ENCODE measurements around the gene RBPJ.
A peak's percentile ranks its signal among the peaks of the same experiment; 100 is the strongest.

Gene RBPJ

GRCh38 chr4:26424153-26424552 is 103.3 kb downstream of the RBPJ start:
- no peak for DNase-seq

GRCh38 chr4:26424838-26425237 is 104.0 kb downstream of the RBPJ start:
- no peak for DNase-seq

GRCh38 chr4:26425953-26426352 is 105.1 kb downstream of the RBPJ start:
- DNase-seq: no peak

GRCh38 chr4:26426892-26427291 is 106.1 kb downstream of the RBPJ start:
- no peak for DNase-seq

- DNase-seq: no peak
Measured at GRCh38 chr4:26429910-26430309, 109.1 kb downstream of the RBPJ start.

GRCh38 chr4:26431461-26432180 is 110.8 kb downstream of the RBPJ start:
- no peak for DNase-seq

GRCh38 chr4:26432419-26432818 is 111.6 kb downstream of the RBPJ start:
- DNase-seq: no peak

- DNase-seq: no peak
Measured at GRCh38 chr4:26433556-26433955, 112.7 kb downstream of the RBPJ start.

- no peak for DNase-seq
Measured at GRCh38 chr4:26434030-26434639, 113.3 kb downstream of the RBPJ start.

GRCh38 chr4:26441102-26441501 is 120.3 kb downstream of the RBPJ start:
- peak; percentile 39 for DNase-seq

- DNase-seq: no peak
Measured at GRCh38 chr4:26441771-26442170, 121.0 kb downstream of the RBPJ start.

- no peak for DNase-seq
Measured at GRCh38 chr4:26447378-26447777, 126.6 kb downstream of the RBPJ start.

- no peak for DNase-seq
Measured at GRCh38 chr4:26450418-26450817, 129.6 kb downstream of the RBPJ start.

GRCh38 chr4:26451597-26451996 is 130.8 kb downstream of the RBPJ start:
- DNase-seq: no peak

GRCh38 chr4:26452565-26453531 is 132.0 kb downstream of the RBPJ start:
- DNase-seq: no peak

- DNase-seq: no peak
Measured at GRCh38 chr4:26454961-26455360, 134.1 kb downstream of the RBPJ start.

GRCh38 chr4:26455571-26455970 is 134.8 kb downstream of the RBPJ start:
- no peak for DNase-seq

GRCh38 chr4:26457412-26457811 is 136.6 kb downstream of the RBPJ start:
- no peak for DNase-seq

- peak; percentile 65 for DNase-seq
Measured at GRCh38 chr4:26458157-26458561, 137.3 kb downstream of the RBPJ start.

- DNase-seq: peak; percentile 66
Measured at GRCh38 chr4:26459054-26459755, 138.4 kb downstream of the RBPJ start.

GRCh38 chr4:26459756-26460530 is 139.1 kb downstream of the RBPJ start:
- peak; percentile 54 for DNase-seq

- DNase-seq: no peak
Measured at GRCh38 chr4:26462874-26463273, 142.1 kb downstream of the RBPJ start.

Data from fibroblast of skin of scalp (primary cell).